C4-2B (cell line): Measurements from ENCODE around the gene FITM1.

Source experiments
- ZFX ChIP-seq: fragments of 450-650 bp; IDR thresholded peaks from 2 replicates; pipeline ENCODE4 v1.6.1; 2017
- TF ChIP-seq, protein P1 (sequence below): fragments of 450-650 bp; conservative IDR thresholded peaks from 2 replicates; pipeline ENCODE4 v1.5.1; 2017; ENCODE audit warnings: mild to moderate bottlenecking

DNA sequence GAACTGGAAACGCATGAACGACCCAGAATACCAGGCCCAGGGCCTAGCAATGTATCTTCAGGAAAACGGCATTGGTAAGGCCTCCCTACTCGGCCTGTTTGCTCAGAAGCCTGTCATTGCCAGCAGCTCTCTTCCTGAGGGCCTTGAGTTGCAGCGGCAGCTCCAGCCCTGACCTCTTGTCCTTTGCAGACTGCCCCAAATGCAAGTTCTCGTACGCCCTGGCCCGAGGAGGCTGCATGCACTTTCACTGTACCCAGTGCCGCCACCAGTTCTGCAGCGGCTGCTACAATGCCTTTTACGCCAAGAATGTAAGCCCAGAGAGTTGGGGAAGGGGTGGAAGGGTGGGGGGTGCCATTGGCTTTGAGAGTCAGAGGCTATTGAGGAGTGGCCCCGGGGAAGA lies 26.9 kb downstream of the FITM1 start:
- TF ChIP-seq, protein P1, sequence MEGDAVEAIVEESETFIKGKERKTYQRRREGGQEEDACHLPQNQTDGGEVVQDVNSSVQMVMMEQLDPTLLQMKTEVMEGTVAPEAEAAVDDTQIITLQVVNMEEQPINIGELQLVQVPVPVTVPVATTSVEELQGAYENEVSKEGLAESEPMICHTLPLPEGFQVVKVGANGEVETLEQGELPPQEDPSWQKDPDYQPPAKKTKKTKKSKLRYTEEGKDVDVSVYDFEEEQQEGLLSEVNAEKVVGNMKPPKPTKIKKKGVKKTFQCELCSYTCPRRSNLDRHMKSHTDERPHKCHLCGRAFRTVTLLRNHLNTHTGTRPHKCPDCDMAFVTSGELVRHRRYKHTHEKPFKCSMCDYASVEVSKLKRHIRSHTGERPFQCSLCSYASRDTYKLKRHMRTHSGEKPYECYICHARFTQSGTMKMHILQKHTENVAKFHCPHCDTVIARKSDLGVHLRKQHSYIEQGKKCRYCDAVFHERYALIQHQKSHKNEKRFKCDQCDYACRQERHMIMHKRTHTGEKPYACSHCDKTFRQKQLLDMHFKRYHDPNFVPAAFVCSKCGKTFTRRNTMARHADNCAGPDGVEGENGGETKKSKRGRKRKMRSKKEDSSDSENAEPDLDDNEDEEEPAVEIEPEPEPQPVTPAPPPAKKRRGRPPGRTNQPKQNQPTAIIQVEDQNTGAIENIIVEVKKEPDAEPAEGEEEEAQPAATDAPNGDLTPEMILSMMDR: no peak
- TF ChIP-seq ZFX: no peak
